IMR-90 (cell line): ENCODE data around the gene OR8B4. TPM values are rescaled to one million over a fixed set of nuclear protein-coding genes. Genes with fewer than 3 reads are reported as not detected.
A peak's percentile ranks its signal among the peaks of the same experiment; 100 is the strongest.

Experiments used
- ATAC-seq: fragments of 200-7000 bp; cut with Tn5 transposase; 2 replicates; pipeline ENCODE4 v1.9.1; 2020; ENCODE audit warnings: low read depth, mild to moderate bottlenecking, moderate library complexity
- BruUV-seq: library from RNA; stranded (reverse); fragments of 400-500 nt; replicated peaks from 2 replicates; lab custom pipeline; 2021; lab: Mats Ljungman, UMichigan
- CTCF ChIA-PET: fragments of 300-600 bp; formaldehyde crosslinking; extraction: SDS; loops from one replicate; lab custom pipeline; 2021; ENCODE audit warnings: antibody characterized with exemption; lab: Yijun Ruan, JAX
- POLR2A ChIA-PET: fragments of 300-600 bp; sonication (Branson Sonifier 250); formaldehyde crosslinking; loops from one replicate; lab custom pipeline; 2022; ENCODE audit warnings: antibody characterized with exemption; ENCODE audit not compliant: unreplicated experiment; lab: Charles Lee
- DNase-seq: peaks from one replicate; pipeline ENCODE4 v3.0.0; 2013
- H2AFZ ChIP-seq: replicated peaks from 2 replicates; pipeline ENCODE3; 2013; ENCODE audit warnings: low read length, mild to moderate bottlenecking; ENCODE audit not compliant: poor library complexity
- H2AK5ac ChIP-seq: 2 replicates; pipeline ENCODE4 v1.6.1; 2013; ENCODE audit warnings: low read depth, low read length, inconsistent platforms
- H2AK9ac ChIP-seq: replicated peaks from 2 replicates; pipeline ENCODE3; 2013; ENCODE audit warnings: mild to moderate bottlenecking, low read depth, low read length, moderate library complexity; ENCODE audit not compliant: poor library complexity
- H2BK120ac ChIP-seq: 2 replicates; pipeline ENCODE4 v1.6.1; 2013; ENCODE audit warnings: low read depth, low read length, inconsistent platforms
- H2BK15ac ChIP-seq: 3 replicates; pipeline ENCODE4 v1.6.1; 2013; ENCODE audit warnings: low read depth, low read length, inconsistent platforms
- H2BK20ac ChIP-seq: 2 replicates; pipeline ENCODE4 v1.6.1; 2013; ENCODE audit warnings: low read depth, mild to moderate bottlenecking, inconsistent platforms, low read length, moderate library complexity
- H2BK5ac ChIP-seq: 2 replicates; pipeline ENCODE4 v1.6.1; 2013; ENCODE audit warnings: mild to moderate bottlenecking, low read depth, low read length, inconsistent platforms; ENCODE audit not compliant: poor library complexity, severe bottlenecking
- H3K14ac ChIP-seq: replicated peaks from 2 replicates; pipeline ENCODE4 v1.6.1; 2013; ENCODE audit warnings: low read depth, low read length, inconsistent platforms
- H3K18ac ChIP-seq: 2 replicates; pipeline ENCODE4 v1.6.1; 2013; ENCODE audit warnings: low read depth, low read length, control low read depth
- H3K23ac ChIP-seq: 2 replicates; pipeline ENCODE4 v1.6.1; 2013; ENCODE audit warnings: low read depth, low read length, inconsistent platforms
- H3K27ac ChIP-seq: 2 replicates; pipeline ENCODE4 v1.5.1; 2013; ENCODE audit warnings: mild to moderate bottlenecking, control low read depth, low read length; ENCODE audit not compliant: insufficient read depth
- H3K27me3 ChIP-seq: 2 replicates; pipeline ENCODE4 v1.6.1; 2013; ENCODE audit warnings: low read length; ENCODE audit not compliant: control insufficient read depth, insufficient read depth
- H3K36me3 ChIP-seq: 2 replicates; pipeline ENCODE4 v1.6.1; 2013; ENCODE audit warnings: low read length, mixed read lengths; ENCODE audit not compliant: control insufficient read depth, insufficient read depth
- H3K4ac ChIP-seq: 2 replicates; pipeline ENCODE4 v1.6.1; 2013; ENCODE audit warnings: low read depth, low read length, inconsistent platforms
- H3K4me1 ChIP-seq: 2 replicates; pipeline ENCODE4 v1.6.1; 2013; ENCODE audit warnings: low read length, mixed read lengths; ENCODE audit not compliant: control insufficient read depth, insufficient read depth
- H3K4me2 ChIP-seq: 2 replicates; pipeline ENCODE4 v1.6.1; 2013; ENCODE audit warnings: low read depth, mild to moderate bottlenecking, control low read depth, low read length, moderate library complexity
- H3K4me3 ChIP-seq: 2 replicates; pipeline ENCODE4 v1.5.1; 2013; ENCODE audit warnings: low read depth, mild to moderate bottlenecking, control low read depth, low read length, moderate library complexity; ENCODE audit not compliant: insufficient read depth
- H3K56ac ChIP-seq: 2 replicates; pipeline ENCODE4 v1.6.1; 2013; ENCODE audit warnings: low read length, inconsistent platforms; ENCODE audit not compliant: insufficient read depth; ENCODE audit errors: extremely low read depth
- H3K79me1 ChIP-seq, 2 experiments: 2 replicates each; pipeline ENCODE4 v1.6.1; 2013; ENCODE audit warnings: low read length in 2 of 2, inconsistent platforms in 1 of 2, low read depth in 1 of 2
- H3K9ac ChIP-seq: 2 replicates; pipeline ENCODE4 v1.6.1; 2013; ENCODE audit warnings: low read depth, low read length, control low read depth
- H3K9me1 ChIP-seq: 2 replicates; pipeline ENCODE4 v1.6.1; 2013; ENCODE audit warnings: low read length, inconsistent platforms; ENCODE audit not compliant: insufficient read depth
- H3K9me3 ChIP-seq: 2 replicates; pipeline ENCODE4 v1.6.1; 2013; ENCODE audit warnings: low read length; ENCODE audit not compliant: control insufficient read depth, insufficient read depth
- H4K20me1 ChIP-seq: 2 replicates; pipeline ENCODE4 v1.6.1; 2013; ENCODE audit warnings: low read length, inconsistent platforms; ENCODE audit not compliant: insufficient read depth
- H4K5ac ChIP-seq: 2 replicates; pipeline ENCODE4 v1.6.1; 2013; ENCODE audit warnings: mild to moderate bottlenecking, low read depth, low read length, control low read depth
- H4K8ac ChIP-seq, 2 experiments: 2 replicates each; pipeline ENCODE4 v1.6.1; 2013; ENCODE audit warnings: low read depth in 2 of 2, low read length in 2 of 2, control low read depth in 1 of 2, inconsistent platforms in 1 of 2
- H4K91ac ChIP-seq: 2 replicates; pipeline ENCODE4 v1.6.1; 2013; ENCODE audit warnings: low read depth, low read length, inconsistent platforms; ENCODE audit not compliant: insufficient read depth
- CEBPB ChIP-seq: IDR thresholded peaks from 2 replicates; pipeline ENCODE4 v1.6.1; 2012; ENCODE audit warnings: low read depth, low read length, improper control_type of control experiment
- CHD1 ChIP-seq: IDR thresholded peaks from 2 replicates; pipeline ENCODE4 v1.6.1; 2012; ENCODE audit warnings: low read depth, low read length, improper control_type of control experiment
- CTCF ChIP-seq: conservative IDR thresholded peaks from 2 replicates; pipeline ENCODE4 v1.5.1; 2012; ENCODE audit warnings: mild to moderate bottlenecking, low read depth, low read length, improper control_type of control experiment
- FOS ChIP-seq: fragments of 150-350 bp; IDR thresholded peaks from 2 replicates; pipeline ENCODE4 v1.6.1; 2016; ENCODE audit warnings: low read depth, low read length
- NFE2L2 ChIP-seq: fragments of 150-350 bp; IDR thresholded peaks from 2 replicates; pipeline ENCODE4 v1.6.1; 2016; ENCODE audit warnings: low read depth, mild to moderate bottlenecking, low read length
- POLR2A ChIP-seq: IDR thresholded peaks from 2 replicates; pipeline ENCODE4 v1.6.1; 2012; ENCODE audit warnings: mild to moderate bottlenecking, low read depth, low read length
- RCOR1 ChIP-seq: IDR thresholded peaks from 2 replicates; pipeline ENCODE4 v1.6.1; 2012; ENCODE audit warnings: mild to moderate bottlenecking, low read length, improper control_type of control experiment; ENCODE audit not compliant: insufficient replicate concordance
- RFX5 ChIP-seq: IDR thresholded peaks from 2 replicates; pipeline ENCODE4 v1.8.0; 2012; ENCODE audit warnings: low read depth, mild to moderate bottlenecking, low read length, moderate library complexity
- WGBS, 2 experiments: methylation state at CpG; one replicate each; pipeline versions ENCODE4 v1.1.5 to v1.1.7; 2013; ENCODE audit warnings: missing lambda C conversion rate in 2 of 2; ENCODE audit not compliant: insufficient read length in 1 of 2; ENCODE audit errors: extremely low coverage in 2 of 2; 5-methylcytosine and 5-hydroxymethylcytosine counted together
- dilution Hi-C: fragments of 300-500 bp; cut with HindIII; formaldehyde crosslinking; loops from one replicate; pipeline ENCODE4 v1.14.3; 2018; ENCODE audit warnings: low sequenced_read_pairs; ENCODE audit not compliant: unreplicated experiment
- in situ Hi-C: fragments of 300-500 bp; cut with MboI; formaldehyde crosslinking; loops from 3 replicates; pipeline ENCODE4 v1.14.3; 2019; ENCODE audit warnings: low sequenced_read_pairs, inconsistent platforms, mixed read lengths
- intact Hi-C: fragments of 100-400 bp; cut with micrococcal nuclease; formaldehyde crosslinking; loops from 2 replicates; pipeline ENCODE4 v1.10.0; 2022
- polyA plus RNA-seq, 3 experiments: library from polyadenylated mRNA; depleted of rRNA; stranded (reverse); fragments of >200 nt; gene quantifications; 2 replicates each; pipeline ENCODE4 v1.2.3, GENCODE V29; 2012; ENCODE audit warnings: low replicate concordance in 1 of 3
- total RNA-seq: library from RNA; depleted of rRNA; stranded (reverse); fragments of >200 nt; gene quantifications from 2 replicates; pipeline ENCODE4 v1.2.3, GENCODE V29; 2012

OR8B4 gene
- total and polyA plus RNA-seq, 2 of the 4 experiments (the other 2 are of a cell fraction): not detected

- no peaks in the 10 kb centered on the region for H3K9me3 ChIP-seq
- DNase-seq (peak; percentile 47), ATAC-seq (no peak)
- no peak overlapping the region for H3K4me2 ChIP-seq
- in situ Hi-C loops: no loop called here
- intact Hi-C loops: no loop called here
- no peak overlapping the region for H3K4me3 ChIP-seq
- H4K8ac ChIP-seq: no peak overlapping the region
- no peak overlapping the region for H3K56ac ChIP-seq
- TF ChIP-seq NFE2L2: 0 out of 2 replicates have a peak, but pooled peaks have one; percentile 6
- TF ChIP-seq POLR2A: no peak
- TF ChIP-seq FOS: no peak
- TF ChIP-seq CHD1: no peak
- no peak for TF ChIP-seq CEBPB
- no peak for TF ChIP-seq RFX5
- TF ChIP-seq RCOR1: no peak
- TF ChIP-seq CTCF: no peak
- H3K14ac ChIP-seq: no peak overlapping the region
- H3K23ac ChIP-seq: no peak overlapping the region
- H3K27ac ChIP-seq: no peak overlapping the region
- H2AK9ac ChIP-seq: no peak overlapping the region
- no peaks in the 10 kb centered on the region for H3K4me1 ChIP-seq
- H4K91ac ChIP-seq: no peak overlapping the region
- dilution Hi-C loops: no loop called here
- no peak overlapping the region for H2BK20ac ChIP-seq
- no peak overlapping the region for H2BK15ac ChIP-seq
- H3K9me1 ChIP-seq: no peaks in the 10 kb centered on the region
- no CpG with 5 or more reads among the region's 3 CpGs for WGBS, 2 experiments
- no peaks in the 10 kb centered on the region for H4K20me1 ChIP-seq
- no TSS peak for BruUV-seq
- H3K9ac ChIP-seq: no peak overlapping the region
- no peak overlapping the region for H4K5ac ChIP-seq
- no peak overlapping the region for H3K4ac ChIP-seq
- POLR2A ChIA-PET: no interaction called here
- no peak overlapping the region for H2AFZ ChIP-seq
- CTCF ChIA-PET: interaction anchor here (0.5 to 0.7 kb wide), 2 partner anchors 22 to 153 kb away, joined by 3 read pairs; no protein-coding TSS in a partner anchor
- no peaks in the 10 kb centered on the region; the same call in 1 of the 2 replicates for H3K27me3 ChIP-seq
- no peak overlapping the region for H2BK120ac ChIP-seq
- H3K36me3 ChIP-seq: no peaks in the 10 kb centered on the region
- H2BK5ac ChIP-seq: no peak overlapping the region
- H3K79me1 ChIP-seq: no peaks in the 10 kb centered on the region
- no peak overlapping the region for H3K18ac ChIP-seq
- H2AK5ac ChIP-seq: no peak overlapping the region
Measured at GRCh38 chr11:124394408-124394807, 30.3 kb downstream of the OR8B4 start.
